Lower lobe of right lung (tissue), 2 donors: ENCODE data around the gene MAP3K2. TPM values are rescaled to one million over a fixed set of nuclear protein-coding genes. Genes with fewer than 3 reads are reported as not detected.

Source experiments
- ATAC-seq, 2 donors: fragments of 200-7000 bp; cut with Tn5 transposase; one replicate each; pipeline ENCODE4 v1.9.1; 2020 to 2022; ENCODE audit warnings: mild to moderate bottlenecking in 2 of 2, moderate library complexity in 2 of 2
- DNase-seq: peaks from one replicate; pipeline ENCODE4 v3.0.0-alpha.2; 2020
- H3K27ac ChIP-seq: fragments of 200-600 bp; one replicate; pipeline ENCODE4 v1.8.0; 2022
- H3K27me3 ChIP-seq: fragments of 200-600 bp; one replicate; pipeline ENCODE4 v1.8.0; 2022; ENCODE audit warnings: low read depth
- H3K36me3 ChIP-seq: fragments of 200-600 bp; one replicate; pipeline ENCODE4 v1.8.0; 2022; ENCODE audit warnings: mild to moderate bottlenecking
- H3K4me1 ChIP-seq: fragments of 200-600 bp; one replicate; pipeline ENCODE4 v1.8.0; 2022
- H3K4me3 ChIP-seq: fragments of 200-600 bp; one replicate; pipeline ENCODE4 v1.8.0; 2022; ENCODE audit warnings: mild to moderate bottlenecking
- H3K9me3 ChIP-seq: fragments of 200-600 bp; one replicate; pipeline ENCODE4 v1.8.0; 2022
- CTCF ChIP-seq: fragments of 200-600 bp; IDR thresholded peaks from one replicate; pipeline ENCODE4 v1.8.0; 2022; ENCODE audit warnings: antibody characterized with exemption, mild to moderate bottlenecking
- intact Hi-C: fragments of 100-400 bp; cut with DNase I; formaldehyde crosslinking; loops from one replicate; pipeline ENCODE4 v1.11.0; 2022
- microRNA-seq: library from miRNA; unstranded; fragments of <30 nt; microRNA quantifications from one replicate; pipeline ENCODE4 v1.2.0, GENCODE V29; 2020; ENCODE audit warnings: borderline number of aligned reads
- total RNA-seq: library from RNA; stranded (reverse); fragmentation: NEBNext Ultra II Directional; extraction: Animal tissue kit (Norgen Biotek cat#: 25700); gene quantifications from one replicate; pipeline ENCODE4 v1.2.1, GENCODE V29; 2021
- donor health status: DM: no; HTN: yes; CAD: no; lungs with severe emphysema.

MAP3K2 gene
- total RNA-seq, 1 donor from 2014 or later, result 78.4 TPM

DNA sequence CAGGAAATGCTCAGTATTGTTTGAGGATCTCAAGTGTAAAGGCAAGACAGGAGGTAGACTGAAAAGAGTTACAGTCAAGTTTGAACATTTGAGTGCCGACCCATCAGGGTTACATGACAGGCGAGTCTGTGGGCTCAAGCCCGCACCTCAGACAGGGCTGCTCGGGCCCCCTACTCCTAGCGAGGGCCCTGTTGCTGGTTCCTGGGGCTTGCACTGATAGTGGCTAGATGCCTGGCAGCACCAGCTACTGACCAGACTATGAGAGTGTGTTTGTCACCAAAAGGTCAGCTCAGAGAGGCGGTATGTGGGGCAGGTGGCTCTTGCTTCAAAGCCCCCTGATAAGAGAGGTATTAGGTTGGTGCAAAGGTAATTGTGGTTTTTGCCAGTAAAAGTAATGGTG, 132.1 kb downstream of the MAP3K2 start:
- no peak overlapping the region for H3K27ac ChIP-seq
- intact Hi-C loops, result no loop called here
- no peak for TF ChIP-seq CTCF
- no peak overlapping the region for H3K4me3 ChIP-seq
- peaks cover 53% of the 10 kb centered on the region for H3K36me3 ChIP-seq
- ATAC-seq, result no peak
- H3K9me3 ChIP-seq, result no peaks in the 10 kb centered on the region
- no peaks in the 10 kb centered on the region for H3K27me3 ChIP-seq
- no peaks in the 10 kb centered on the region for H3K4me1 ChIP-seq
- no peak for DNase-seq

DNA sequence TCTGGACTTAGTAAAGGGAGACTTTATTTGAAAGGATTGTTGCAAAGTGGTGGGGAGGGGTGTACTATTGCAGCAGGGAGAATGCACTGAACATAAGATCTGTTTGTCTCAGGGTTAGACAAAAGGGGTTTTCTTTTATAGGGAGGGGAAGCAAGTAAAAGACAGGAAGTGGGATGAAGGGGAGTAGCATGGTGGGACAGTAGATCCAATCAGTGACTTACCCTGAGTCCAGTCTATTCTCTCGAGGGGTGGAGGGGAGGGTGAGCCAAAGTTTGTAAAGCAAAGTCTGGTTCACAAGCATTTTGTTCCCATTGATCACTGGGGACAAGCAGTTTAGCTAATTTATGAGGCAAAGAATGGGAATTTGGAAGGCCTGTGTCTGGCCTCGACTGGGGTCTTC, 132.6 kb downstream of the MAP3K2 start:
- Histone ChIP-seq H3K27me3 (no peaks in the 10 kb centered on the region), H3K36me3 (peaks cover 47% of the 10 kb centered on the region), H3K9me3 (no peaks in the 10 kb centered on the region), H3K4me3 (no peak overlapping the region), H3K27ac (no peak overlapping the region), H3K4me1 (no peaks in the 10 kb centered on the region)
- no peak for TF ChIP-seq CTCF
- no peak for DNase-seq
- intact Hi-C loops, result no loop called here
- ATAC-seq, result no peak

DNA sequence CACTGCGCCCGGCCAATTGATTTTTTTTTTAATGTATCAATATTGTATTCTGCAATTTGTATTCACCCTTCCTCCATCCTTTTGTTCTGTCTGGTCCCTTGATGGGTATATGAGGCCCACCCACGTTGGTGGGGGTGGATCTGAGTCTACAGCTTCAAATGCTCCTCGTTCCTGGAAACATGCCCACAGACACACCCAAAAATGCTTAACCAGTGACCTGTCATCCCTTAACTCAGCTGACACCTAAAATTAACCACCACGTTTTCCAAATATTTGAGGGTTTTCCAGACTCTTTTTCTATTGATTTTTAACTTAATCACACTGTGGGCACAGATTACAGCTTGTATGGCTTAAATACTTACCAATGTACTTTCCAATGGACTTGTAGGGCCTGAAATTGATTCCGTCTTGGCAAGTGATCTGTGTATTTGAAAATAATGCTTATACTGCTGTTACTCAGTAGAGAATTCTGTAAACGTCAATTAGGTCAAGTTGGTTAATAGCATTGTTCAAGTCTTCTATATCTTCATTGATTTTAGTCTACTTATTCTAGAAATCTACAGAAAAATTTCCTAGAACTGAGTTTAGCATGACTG, 133.3 kb downstream of the MAP3K2 start:
- DNase-seq (no peak), ATAC-seq (no peak)
- no peaks in the 10 kb centered on the region for H3K4me1 ChIP-seq
- no peaks in the 10 kb centered on the region for H3K9me3 ChIP-seq
- no peak for TF ChIP-seq CTCF
- H3K27me3 ChIP-seq, result no peaks in the 10 kb centered on the region
- H3K27ac ChIP-seq, result no peak overlapping the region
- intact Hi-C loops, result no loop called here
- H3K36me3 ChIP-seq, result peaks cover 40% of the 10 kb centered on the region
- H3K4me3 ChIP-seq, result no peak overlapping the region

Small RNA genes within 50 kb of the gene (microRNA-seq; reads per million reads assigned to microRNA genes)
- not detected for gene MIR4783

Other genes starting within 250 kb of the MAP3K2 start
- not detected for gene CYP27C1, start 167.7 kb downstream of the MAP3K2 start, total RNA-seq
- gene ERCC3, start 93.8 kb downstream of the MAP3K2 start, total RNA-seq, result 34.7 TPM
- not detected for gene PROC, start 30.5 kb upstream of the MAP3K2 start, total RNA-seq
- gene IWS1, start 138.5 kb upstream of the MAP3K2 start, total RNA-seq, result 36.7 TPM
- gene MYO7B, start 147.7 kb upstream of the MAP3K2 start, total RNA-seq, result 5.2 TPM